Urothelium cell line (cell line): Measurements from ENCODE around the gene DOCK3.
"Not testable (repeated sequence)": the region's sequence is repeated elsewhere in the genome, so short reads cannot be mapped to it uniquely, and the experiment has no call there.

Source experiments
- DNase-seq: peaks from one replicate; pipeline ENCODE4 v3.0.0; 2011; ENCODE audit warnings: low spot score, mixed read lengths
- FAIRE-seq: peaks from 2 replicates; lab custom pipeline; 2011; peaks lifted over from hg19 to GRCh38; lab: Jason Lieb, UNC

Gene DOCK3

DNA sequence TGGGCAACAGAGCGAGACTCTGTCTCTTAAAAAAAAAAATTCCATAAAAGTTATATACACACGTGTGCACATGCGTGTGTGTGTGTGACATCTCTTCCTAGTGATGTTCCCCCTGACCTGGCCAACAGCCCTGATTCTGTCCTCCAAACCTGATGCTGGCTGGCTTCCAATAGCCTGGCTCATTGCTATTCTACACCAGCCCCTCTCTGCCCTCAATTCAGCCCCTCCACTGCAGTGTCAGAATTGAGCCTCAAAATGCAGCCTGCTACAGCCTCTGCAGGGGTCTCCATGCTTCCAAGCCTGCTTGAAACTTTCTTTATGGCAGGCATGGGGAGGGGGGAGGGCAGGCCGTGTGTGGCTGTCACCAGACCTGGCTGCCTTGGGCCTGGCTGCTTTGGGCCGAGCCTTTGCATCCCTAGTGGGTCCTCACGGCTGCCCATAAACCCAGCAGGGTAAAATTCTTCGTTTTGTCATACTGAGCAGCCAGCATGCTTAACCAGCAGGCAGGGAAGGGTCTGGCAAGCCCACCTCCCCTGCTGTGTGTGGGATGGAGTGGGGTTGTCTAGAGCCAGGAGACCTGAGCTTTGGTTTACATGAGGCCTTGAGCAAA, 22.7 kb upstream of the DOCK3 start:
- DNase-seq = no peak
- FAIRE-seq = no peak

DNA sequence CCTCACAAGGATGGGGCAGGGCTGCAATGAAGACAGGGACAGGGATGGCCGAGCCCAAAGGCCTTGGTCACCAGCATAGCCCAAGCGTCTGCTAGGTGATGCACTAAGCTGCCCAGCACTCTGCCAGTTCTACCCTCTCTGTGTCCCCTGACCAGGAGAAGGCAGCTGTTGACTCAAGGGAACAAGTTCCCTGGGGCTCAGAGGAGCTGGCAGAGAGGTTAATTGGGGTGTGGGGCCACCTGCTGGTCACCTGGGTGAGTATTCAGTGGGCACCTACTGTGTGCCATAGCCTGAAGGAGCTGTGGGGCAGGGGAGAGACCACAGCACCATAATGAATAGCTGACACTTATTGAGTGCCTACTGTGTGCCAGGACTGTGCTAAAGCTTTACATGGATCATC, 22.0 kb upstream of the DOCK3 start:
- FAIRE-seq (no peak), DNase-seq (peak; percentile 46)

DNA sequence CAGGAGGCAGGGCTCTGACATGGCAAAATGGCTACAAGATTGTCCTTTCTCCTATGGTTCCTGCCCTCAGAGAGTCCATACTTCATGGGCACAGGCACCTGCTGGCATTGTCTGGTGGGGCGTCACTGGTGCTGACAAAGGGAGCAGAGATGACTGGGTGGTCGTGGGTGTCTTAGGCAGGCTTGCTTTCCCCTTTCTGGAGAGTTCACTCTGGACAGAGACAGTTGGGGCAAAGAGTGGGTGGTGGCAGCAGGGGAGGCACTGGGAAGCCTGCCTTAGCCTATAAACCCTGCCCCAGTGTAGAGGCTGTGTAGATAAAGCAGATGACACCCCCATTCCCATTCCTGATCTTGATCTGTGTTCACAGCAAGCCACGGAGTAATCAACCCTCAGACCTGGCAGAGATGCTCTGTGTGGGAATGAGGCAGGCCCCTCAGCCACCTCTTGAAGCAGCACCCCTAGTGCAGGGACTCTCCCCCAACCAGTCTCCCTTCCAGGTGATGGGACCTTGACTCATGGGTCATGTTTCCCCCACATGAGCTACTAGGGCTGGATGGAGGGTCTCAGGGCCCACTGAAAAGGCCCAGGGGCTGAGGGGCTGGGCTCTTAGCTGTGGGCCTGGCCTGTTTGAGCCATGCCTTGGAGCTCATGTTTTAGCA, 20.7 kb upstream of the DOCK3 start:
- DNase-seq (no peak), FAIRE-seq (no peak)

DNA sequence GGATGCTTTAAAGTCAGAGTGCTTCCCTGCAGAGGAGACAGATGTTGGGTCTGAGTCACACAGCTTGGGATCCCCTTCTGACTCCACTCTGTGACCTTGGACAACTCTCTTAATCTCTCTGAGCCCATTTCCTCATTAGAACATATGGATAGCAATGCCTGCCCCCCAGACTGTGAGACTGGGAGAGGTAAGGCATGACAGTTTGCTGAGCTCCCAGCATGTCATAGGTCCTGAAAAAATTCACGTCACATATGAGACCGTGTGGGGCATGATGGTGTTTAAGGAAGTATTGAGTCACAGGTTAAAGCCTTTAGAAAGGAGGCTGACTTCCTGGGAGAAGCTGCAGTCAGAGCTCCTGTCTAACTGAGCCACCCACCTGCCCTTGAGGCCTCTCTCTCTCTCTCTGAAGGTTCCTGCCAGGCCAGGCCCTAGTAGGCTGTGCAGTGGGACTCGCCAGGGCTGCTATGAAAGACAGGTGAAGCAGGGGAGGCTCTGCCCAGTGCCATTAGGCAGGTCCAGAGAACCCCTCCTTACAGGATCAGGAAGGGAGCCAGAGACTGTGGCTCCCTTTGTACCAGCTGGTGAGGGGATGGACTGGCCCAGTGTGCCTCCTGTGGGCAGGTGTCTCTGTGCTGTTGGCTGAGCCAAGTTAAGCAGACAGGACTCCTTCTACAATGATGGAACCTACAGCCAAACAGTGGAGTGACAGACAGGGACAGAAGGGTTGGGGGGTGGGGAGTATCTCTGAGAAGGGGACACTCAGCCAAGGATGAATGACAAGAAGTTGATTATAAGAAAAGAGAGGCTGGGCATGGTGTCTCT, 19.5 kb upstream of the DOCK3 start:
- no peak for DNase-seq
- FAIRE-seq = no peak

DNA sequence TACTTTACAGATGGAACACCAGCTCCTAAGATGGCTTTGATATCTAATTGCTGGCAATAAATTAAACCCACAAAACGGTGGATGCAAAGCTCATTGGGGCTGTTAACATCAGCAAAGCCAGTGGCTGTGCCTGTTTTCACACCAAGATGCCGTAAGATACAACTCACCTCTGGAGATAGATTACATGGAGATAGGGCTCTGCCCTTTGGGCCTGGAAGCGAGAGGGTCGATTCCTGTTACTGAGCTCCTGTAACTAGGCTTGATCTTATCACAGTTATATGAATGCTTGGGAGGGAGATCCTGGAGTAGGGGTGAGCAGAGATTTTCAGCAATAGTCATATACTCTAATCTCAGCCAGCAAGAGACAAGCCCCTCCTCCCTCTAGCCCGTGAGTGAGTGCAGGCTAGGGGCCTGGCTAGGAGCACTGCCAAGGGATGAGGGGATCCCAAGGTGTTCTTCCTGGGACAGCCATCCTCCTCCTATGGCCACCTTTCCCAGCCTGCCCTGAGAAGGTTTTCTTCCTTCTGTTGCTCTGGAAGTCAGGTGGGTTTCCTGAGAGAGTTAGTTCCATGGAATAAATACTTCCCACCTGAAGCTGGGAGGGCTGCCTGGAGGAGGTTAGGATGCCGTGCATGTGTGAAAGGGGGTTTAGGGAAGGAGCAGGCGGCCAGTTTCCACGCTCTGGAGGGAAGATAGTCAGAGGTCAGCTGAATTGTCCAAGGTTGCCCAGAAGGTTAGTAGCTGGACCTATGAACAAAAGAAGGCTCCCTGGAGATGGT, 18.1 kb upstream of the DOCK3 start:
- FAIRE-seq (no peak), DNase-seq (no peak)

DNA sequence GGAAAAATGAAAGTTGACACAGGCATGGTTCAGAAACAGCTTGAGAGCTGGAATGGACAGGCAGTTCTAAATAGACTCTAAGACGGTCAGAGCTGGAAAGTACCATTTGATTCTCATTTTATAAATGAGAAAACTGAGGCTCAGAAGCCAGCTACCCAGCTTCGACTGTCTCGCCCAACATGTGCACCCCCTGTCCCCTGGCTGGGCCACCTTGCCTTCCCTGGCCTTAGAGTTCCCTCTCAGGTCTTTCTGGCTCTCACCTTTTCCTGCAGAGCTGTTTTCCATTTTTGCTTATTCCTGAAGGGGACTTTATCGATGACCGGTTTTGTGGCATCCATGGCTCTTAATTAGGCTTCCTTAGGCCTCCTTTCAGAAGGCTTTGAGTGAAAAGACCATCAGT, 17.3 kb upstream of the DOCK3 start:
- FAIRE-seq = no peak
- no peak for DNase-seq

DNA sequence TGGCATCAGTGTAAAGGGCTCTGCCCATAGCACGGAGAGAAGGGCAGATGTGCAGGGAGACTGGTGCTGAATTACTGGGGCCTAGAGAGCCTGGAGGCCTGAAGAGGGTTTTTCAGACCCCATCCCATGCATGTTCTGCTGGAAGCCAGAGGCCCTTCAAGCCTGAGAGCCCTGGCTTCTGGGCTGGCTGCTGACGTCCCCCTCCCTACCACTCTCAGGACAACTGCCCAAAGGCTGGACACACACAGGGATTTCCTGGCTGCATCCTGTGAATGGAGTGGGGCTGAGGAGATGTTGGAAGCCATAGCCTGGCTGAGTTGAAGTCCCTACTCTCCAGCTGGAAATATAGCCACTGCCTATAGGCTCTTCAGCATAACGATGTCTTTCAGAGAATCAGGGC, 16.9 kb upstream of the DOCK3 start:
- DNase-seq (no peak), FAIRE-seq (peak; percentile 35)

DNA sequence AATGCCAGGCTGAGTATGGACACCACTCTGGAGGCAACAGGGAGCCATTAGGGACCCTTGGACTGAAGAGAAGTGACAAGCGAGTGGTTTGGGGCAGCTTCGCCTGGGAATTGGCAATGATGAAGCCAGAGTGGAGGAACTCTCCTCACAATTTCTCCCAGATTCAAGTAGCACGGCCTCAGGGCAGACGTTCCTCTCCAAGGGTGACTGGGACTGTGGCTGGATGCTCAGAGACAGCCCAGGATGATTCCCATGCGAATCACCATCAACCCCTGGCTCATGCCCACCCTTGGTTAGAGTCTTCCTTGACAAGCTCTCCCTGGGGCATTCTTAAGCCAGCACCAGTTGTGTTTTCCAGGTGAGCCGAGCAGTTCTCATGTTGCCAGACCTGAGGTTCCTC, 16.3 kb upstream of the DOCK3 start:
- FAIRE-seq (no peak), DNase-seq (no peak)

DNA sequence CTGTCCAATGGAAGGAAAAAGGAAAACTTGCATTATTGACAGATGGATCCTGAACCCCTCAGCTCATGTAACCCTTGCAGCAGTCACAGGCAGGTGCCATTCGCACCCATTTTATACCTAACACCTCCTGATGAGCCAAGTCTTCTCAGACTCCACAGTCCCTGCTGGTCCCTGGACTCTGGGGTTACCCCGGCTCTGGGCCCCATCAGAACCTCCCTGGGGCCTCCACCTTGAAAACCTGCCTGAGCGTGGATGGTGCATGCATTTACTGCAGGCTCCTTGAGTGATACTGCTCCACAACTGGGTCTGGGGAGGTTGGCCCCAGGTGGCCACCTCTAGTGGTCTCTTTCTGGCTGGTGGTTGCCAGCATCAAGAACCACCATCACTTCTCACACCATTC, 15.9 kb upstream of the DOCK3 start:
- FAIRE-seq (no peak), DNase-seq (no peak)

DNA sequence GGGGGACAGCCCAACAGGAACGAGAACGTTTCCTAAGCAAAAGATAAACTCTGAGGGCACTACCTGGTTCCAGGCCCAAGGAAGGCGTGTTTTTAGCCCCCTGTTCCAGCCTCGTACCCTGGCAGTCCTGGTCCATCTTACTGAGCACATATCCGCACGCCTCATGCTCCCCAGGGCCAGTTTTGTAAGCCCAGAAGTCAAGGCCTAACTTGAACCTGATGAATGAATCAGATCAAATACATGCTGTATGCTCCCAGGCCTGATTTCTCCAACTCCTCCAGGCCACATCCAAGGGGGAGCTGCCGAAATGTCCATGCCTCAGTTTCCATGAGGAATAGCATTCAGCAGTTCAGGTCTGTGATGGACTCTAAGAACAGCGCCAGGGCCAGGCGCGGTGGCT, 14.3 kb upstream of the DOCK3 start:
- FAIRE-seq (no peak), DNase-seq (no peak)

DNA sequence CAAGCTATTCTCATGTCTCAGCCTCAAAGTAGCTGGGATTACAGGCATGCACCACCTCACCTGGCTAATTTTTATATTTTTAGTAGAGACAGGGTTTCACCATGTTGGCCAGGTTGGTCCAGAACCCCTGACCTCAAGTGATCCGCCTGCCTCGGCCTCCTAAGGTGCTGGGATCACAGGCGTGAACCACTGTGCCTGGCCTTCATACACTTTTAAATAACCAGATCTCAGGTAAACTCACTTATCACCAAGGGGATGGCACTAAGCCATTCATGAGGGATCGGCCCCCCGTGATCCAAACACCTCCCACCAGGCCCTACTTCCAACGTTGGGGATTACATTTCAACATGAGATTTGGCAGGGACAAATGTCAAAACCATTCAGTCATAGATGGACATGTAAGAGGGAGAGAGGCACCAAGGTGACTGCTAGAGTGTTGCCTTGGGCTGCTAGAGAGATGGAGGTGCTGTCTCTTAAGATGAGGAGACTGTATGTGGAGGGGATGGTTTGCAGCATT, 13.3 kb upstream of the DOCK3 start:
- FAIRE-seq (no peak), DNase-seq (no peak)

DNA sequence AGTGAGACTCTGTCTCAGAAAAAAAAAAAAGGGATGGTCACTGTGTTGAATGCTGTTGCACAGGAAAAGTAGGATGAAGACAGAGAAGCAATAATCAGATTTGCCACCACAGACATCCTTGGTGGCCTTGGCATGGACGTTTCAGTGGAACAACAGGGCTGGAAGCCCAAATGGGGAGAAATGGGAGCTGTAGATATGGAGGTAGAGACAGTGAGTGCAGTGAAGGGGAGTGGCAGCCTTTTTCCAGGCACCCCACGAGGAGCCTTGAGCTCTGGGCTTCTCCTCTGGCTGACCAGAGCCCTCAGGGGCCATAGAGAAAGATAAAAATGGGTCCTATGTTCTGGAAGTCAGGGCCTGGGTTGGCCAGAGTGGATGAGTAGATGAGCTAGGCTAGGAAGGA, 12.3 kb upstream of the DOCK3 start:
- DNase-seq (no peak), FAIRE-seq (no peak)

DNA sequence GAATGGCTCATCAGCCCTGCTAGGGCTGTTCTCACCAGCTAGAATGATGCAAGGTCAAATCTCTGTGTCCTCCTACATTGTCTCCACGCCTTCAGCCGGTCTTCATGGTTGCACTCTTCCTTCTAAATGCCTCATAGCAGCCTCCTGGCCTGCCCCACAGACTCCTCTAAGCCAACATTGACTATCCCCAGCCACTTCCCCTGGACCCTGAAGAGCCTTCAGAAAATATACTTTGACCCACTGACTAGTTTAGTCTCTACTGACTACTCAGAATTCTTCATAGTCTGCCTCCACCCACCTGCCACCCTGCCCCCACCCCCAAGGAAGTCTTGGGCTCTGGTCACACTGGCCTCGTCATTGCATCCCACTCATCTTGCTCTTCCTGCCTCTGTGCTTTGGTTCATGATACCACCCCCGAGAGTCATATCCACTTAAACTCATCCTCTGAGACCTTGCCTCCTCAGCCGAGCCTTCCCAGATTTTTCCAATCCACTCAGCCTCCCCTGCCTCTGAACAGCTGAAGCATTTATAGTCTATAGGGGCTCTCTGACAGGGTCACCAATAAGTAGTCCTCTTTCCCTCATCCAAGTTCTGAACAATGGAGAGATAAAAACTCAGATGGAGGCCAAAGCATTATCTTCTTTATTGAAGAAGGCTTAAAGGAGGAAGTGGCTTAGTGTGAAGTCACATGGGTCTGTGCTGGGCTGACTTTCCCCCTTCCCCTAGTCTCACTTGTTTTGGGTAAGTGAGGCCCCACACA, 9.5 kb upstream of the DOCK3 start:
- DNase-seq (no peak), FAIRE-seq (no peak)

DNA sequence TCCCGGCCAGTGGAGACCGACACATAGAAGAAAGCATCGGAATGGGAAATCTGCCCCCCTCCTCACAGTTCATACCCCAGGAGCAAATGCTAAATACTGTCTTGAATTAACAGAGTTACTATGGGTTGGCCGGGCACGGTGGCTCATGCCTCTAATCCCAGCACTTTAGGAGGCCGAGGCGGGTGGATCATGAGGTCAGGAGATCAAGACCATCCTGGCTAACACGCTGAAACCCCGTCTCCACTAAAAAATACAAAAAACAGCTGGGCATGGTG, 8.9 kb upstream of the DOCK3 start:
- FAIRE-seq = not testable (repeated sequence)

DNA sequence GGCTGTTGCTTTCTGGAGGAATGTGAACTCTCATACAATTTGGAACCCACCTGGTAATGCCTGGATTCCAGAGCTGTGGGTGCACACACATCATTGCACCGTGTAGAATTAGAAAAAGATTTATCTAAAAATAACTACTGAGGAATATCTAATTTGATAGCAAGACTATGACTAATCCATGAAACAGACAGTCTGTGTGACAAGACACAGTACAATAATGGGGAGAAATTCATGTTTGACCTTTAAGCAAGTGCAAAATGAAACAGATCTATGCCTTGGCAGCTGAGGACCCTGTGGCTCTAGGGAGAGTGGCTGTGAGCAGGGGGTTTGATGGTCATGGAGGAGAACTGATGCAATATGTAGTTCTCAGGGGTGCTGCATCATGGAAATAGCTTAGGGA, 7.9 kb upstream of the DOCK3 start:
- DNase-seq (no peak), FAIRE-seq (no peak)

More for the DNA sequence above, 8.9 kb upstream of the DOCK3 start:
- not testable (repeated sequence) for DNase-seq

DNA sequence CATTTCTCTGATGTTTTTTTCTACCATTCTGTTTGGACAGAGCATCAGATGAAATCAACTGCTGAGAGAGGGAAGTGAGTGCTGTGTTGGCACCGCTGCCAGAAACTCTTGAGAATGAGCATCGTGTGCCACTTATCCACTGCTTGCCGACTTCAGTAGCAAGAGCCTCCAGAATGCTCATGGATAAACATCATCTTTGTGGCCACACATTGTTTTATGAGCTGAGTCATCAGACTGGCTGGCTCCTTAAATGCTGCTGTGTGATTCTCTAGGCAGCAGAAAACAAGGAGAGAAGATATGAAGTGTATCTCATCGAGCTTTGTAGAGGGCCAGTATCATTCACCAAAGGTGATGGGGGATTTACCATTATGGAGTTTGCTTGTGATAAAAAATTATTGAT, 3.4 kb upstream of the DOCK3 start:
- FAIRE-seq (peak; percentile 65), DNase-seq (peak; percentile 88)

DNA sequence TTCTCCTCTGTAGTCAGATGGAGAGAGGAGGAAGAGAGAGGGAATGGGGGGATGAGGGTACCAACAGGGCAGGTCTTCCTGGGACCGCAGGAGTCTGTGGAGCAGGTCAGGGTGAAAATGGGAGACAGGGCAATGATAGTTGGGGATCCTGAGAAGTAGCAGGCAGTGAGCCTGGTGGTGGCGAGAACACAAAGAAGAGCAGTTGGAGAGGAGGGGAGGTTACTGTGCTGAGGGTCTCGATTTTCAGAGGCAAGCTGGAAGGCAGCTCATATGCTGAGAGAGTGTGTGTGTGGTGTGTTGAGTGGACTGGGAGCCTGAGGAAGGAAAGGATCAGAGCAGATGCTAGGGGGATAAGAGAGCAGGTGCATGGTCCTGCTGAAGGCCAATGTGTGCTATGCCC, 2.1 kb upstream of the DOCK3 start:
- no peak for DNase-seq
- no peak for FAIRE-seq

DNA sequence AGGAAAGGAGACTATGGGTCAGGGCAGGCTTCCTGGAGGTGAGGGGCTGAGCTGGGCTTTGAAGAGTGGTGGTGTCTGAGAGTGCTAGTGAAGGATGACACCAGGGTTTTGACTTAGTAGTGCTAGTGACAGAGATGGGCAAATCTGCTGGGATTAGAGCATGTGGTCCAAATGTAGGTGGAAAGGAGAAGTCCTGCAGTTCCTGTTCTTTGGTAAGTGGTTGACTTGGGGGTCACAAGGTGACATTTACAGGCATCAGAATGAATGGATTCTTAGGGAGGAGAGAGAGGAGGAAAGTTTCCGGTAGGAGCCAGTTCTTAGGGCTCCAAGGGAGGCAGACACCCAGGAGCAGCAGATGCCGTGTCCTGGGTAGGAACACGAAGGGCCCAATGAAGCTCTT, 796 bp upstream of the DOCK3 start:
- FAIRE-seq (no peak), DNase-seq (no peak)

DNA sequence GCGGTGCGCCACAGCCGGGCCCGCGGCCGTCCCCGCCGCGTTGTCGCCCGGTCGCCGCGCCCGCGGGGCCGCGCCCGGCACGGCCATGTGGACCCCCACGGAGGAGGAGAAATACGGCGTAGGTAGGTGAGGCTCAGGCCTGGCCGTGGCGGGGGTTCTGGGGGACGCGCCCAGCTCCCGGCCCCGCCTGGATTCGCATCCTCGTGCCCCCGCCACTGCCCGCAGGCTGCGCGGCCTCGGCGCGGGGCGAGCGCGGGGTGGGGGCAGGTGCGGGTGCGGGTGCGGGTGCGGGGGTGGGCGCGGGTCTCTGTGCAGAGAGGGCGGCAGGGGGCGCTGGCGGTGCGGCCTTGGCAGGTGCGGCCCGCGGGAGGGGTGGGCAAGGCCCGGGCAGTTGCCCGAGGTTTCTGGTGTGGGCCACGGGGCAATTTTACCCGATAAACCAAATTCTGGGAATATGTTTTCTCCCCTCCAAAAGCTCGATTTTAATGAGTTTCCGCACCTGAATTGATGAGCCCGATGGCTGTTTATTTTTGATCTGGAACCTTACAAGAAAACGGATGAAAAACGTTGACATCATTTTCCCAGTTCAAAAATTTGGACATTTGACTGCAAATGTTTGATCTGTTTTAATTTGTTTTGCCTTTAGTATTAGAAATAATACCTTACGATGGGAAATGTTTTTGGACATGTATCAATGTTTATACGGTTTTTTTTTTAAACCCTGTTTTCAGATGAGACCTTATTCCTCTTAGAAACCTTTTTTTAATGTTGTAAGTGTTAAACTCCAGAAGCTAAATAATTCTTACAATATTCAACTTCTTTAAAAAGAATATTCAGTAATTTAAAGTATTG, 678 bp downstream of the DOCK3 start:
- no peak for FAIRE-seq

More for the DNA sequence above, 678 bp downstream of the DOCK3 start:
- peak; percentile 48 for DNase-seq
